Liver (tissue), 9 donors: ENCODE data around the gene ULK1. TPM values are rescaled to one million over a fixed set of nuclear protein-coding genes. Genes with fewer than 3 reads are reported as not detected.
"Not testable (repeated sequence)": the region's sequence is repeated elsewhere in the genome, so short reads cannot be mapped to it uniquely, and the experiment has no call there.

ENCODE experiments used
- DNase-seq: peaks from one replicate; pipeline ENCODE4 v3.0.0-alpha.2; 2017; ENCODE audit warnings: low spot score
- H3K27ac ChIP-seq, 2 donors: one replicate each; pipeline ENCODE4 v1.7.0; 2013; ENCODE audit warnings: inconsistent platforms in 2 of 2, low read length in 2 of 2, control low read depth in 1 of 2, low read depth in 1 of 2, mild to moderate bottlenecking in 1 of 2
- H3K27me3 ChIP-seq, 4 donors: one replicate each; pipeline versions ENCODE4 v1.6.1 to v1.7.0; 2013; ENCODE audit warnings: low read length in 3 of 4, inconsistent platforms in 1 of 4, mild to moderate bottlenecking in 1 of 4, moderate library complexity in 1 of 4; ENCODE audit not compliant: control insufficient read depth in 4 of 4, insufficient read depth in 4 of 4
- H3K36me3 ChIP-seq, 4 donors: one replicate each; pipeline versions ENCODE4 v1.6.1 to v1.7.0; 2013; ENCODE audit warnings: low read length in 3 of 4, mild to moderate bottlenecking in 3 of 4, low read depth in 1 of 4, moderate library complexity in 1 of 4; ENCODE audit not compliant: control insufficient read depth in 4 of 4, insufficient read depth in 3 of 4
- H3K4me1 ChIP-seq, 4 donors: one replicate each; pipeline versions ENCODE4 v1.6.1 to v1.7.0; 2013; ENCODE audit warnings: low read length in 3 of 4, mild to moderate bottlenecking in 3 of 4, moderate library complexity in 1 of 4; ENCODE audit not compliant: control insufficient read depth in 4 of 4, insufficient read depth in 4 of 4
- H3K4me3 ChIP-seq, 3 donors: one replicate each; pipeline versions ENCODE4 v1.6.1 to v1.7.0; 2013; ENCODE audit warnings: low read length in 3 of 3, control low read depth in 1 of 3, low read depth in 1 of 3, mild to moderate bottlenecking in 1 of 3
- H3K9ac ChIP-seq, 2 donors: one replicate each; pipeline ENCODE4 v1.7.0; 2013; ENCODE audit warnings: low read length in 2 of 2, mild to moderate bottlenecking in 2 of 2, moderate library complexity in 2 of 2, control low read depth in 1 of 2, low read depth in 1 of 2
- H3K9me3 ChIP-seq, 4 donors: one replicate each; pipeline versions ENCODE4 v1.6.1 to v1.7.0; 2013; ENCODE audit warnings: low read length in 3 of 4; ENCODE audit not compliant: control insufficient read depth in 4 of 4
- ATF3 ChIP-seq: IDR thresholded peaks from 2 replicates; pipeline ENCODE4 v1.6.1; 2016; ENCODE audit warnings: antibody characterized with exemption
- CTCF ChIP-seq: fragments of 150-350 bp; IDR thresholded peaks from 2 replicates; pipeline ENCODE4 v1.5.1; 2017; ENCODE audit warnings: improper control_type of control experiment, low read depth, low read length; ENCODE audit not compliant: missing input control
- FOXA2 ChIP-seq: IDR thresholded peaks from 2 replicates; pipeline ENCODE4 v1.6.1; 2016; ENCODE audit warnings: antibody characterized with exemption
- JUND ChIP-seq, 2 donors: IDR thresholded peaks; 2 replicates each; pipeline ENCODE4 v1.6.1; 2016; ENCODE audit warnings: antibody characterized with exemption in 2 of 2
- NR2F2 ChIP-seq: IDR thresholded peaks from 2 replicates; pipeline ENCODE4 v1.6.1; 2016; ENCODE audit warnings: antibody characterized with exemption
- REST ChIP-seq: IDR thresholded peaks from 2 replicates; pipeline ENCODE4 v1.6.1; 2016; ENCODE audit warnings: antibody characterized with exemption, mild to moderate bottlenecking
- RXRA ChIP-seq, 2 donors: IDR thresholded peaks; 2 replicates each; pipeline ENCODE4 v1.6.1; 2017 to 2018; ENCODE audit warnings: antibody characterized with exemption in 2 of 2, mild to moderate bottlenecking in 1 of 2
- SP1 ChIP-seq: IDR thresholded peaks from 2 replicates; pipeline ENCODE4 v1.6.1; 2018; ENCODE audit warnings: antibody characterized with exemption, mild to moderate bottlenecking
- TAF1 ChIP-seq: conservative IDR thresholded peaks from 2 replicates; pipeline ENCODE4 v1.6.1; 2016; ENCODE audit warnings: antibody characterized with exemption, mild to moderate bottlenecking
- YY1 ChIP-seq: IDR thresholded peaks from 2 replicates; pipeline ENCODE4 v1.6.1; 2016; ENCODE audit warnings: antibody characterized with exemption, mild to moderate bottlenecking
- ZBTB33 ChIP-seq: IDR thresholded peaks from 2 replicates; pipeline ENCODE4 v1.6.1; 2016; ENCODE audit warnings: antibody characterized with exemption
- WGBS: extraction: QIAGEN DNeasy Blood & Tissue Kit; methylation state at CpG from one replicate; pipeline ENCODE4 v1.1.7; 2013; 5-methylcytosine and 5-hydroxymethylcytosine counted together
- polyA plus RNA-seq, 2 donors: library from polyadenylated mRNA; stranded (reverse) in 1 of 2; unstranded in 1 of 2; fragments of 200-250 nt in 1 of 2; fragments of >200 nt in 1 of 2; fragmentation: Nextera tagmentation in 1 of 2; extraction: Ambion mirVana in 1 of 2; gene quantifications; one replicate each; pipeline versions ENCODE4 v1.2.1 to v1.2.3, GENCODE V29; 2013 to 2015
- total RNA-seq, 2 donors: library from RNA; depleted of rRNA; stranded (reverse); fragments of >200 nt; gene quantifications; one replicate each; pipeline ENCODE4 v1.2.3, GENCODE V29; 2014
- donor health status: healthy.
- donor health status: healthy.
- donor health status: healthy.
- donor health status: healthy.
- donor health status: healthy.

The ULK1 gene
- total and polyA plus RNA-seq, 4 donors = 12.5 to 41.7 (median 15.1) TPM

GRCh38 chr12:131873293-131873692 lies 21.1 kb upstream of the ULK1 start:
- no peak for DNase-seq
- no peak for TF ChIP-seq CTCF
- no peak for TF ChIP-seq RXRA (IDR thresholded peaks at IDR 0.05)
- no peak for TF ChIP-seq JUND (IDR thresholded peaks at IDR 0.05)
- H3K9me3 ChIP-seq = no peaks in the 10 kb centered on the region
- no peaks in the 10 kb centered on the region for H3K4me1 ChIP-seq
- H3K27me3 ChIP-seq = no peaks in the 10 kb centered on the region
- no peak overlapping the region for H3K9ac ChIP-seq
- no peak overlapping the region for H3K4me3 ChIP-seq
- no peak overlapping the region for H3K27ac ChIP-seq
- WGBS = 96% methylated on average over 21 of the region's 21 CpGs
- no peaks in the 10 kb centered on the region for H3K36me3 ChIP-seq

GRCh38 chr12:131874972-131875371 lies 19.4 kb upstream of the ULK1 start:
- not testable (repeated sequence) for H3K4me3 ChIP-seq, H3K9me3 ChIP-seq, H3K4me1 ChIP-seq, H3K9ac ChIP-seq, H3K27me3 ChIP-seq, H3K27ac ChIP-seq, DNase-seq, H3K36me3 ChIP-seq
- 89% methylated on average over 6 of the region's 6 CpGs for WGBS

- not testable (repeated sequence) for H3K9ac ChIP-seq, H3K9me3 ChIP-seq, DNase-seq, H3K36me3 ChIP-seq, H3K4me1 ChIP-seq, H3K27me3 ChIP-seq, H3K27ac ChIP-seq, H3K4me3 ChIP-seq
- 86% methylated on average over 10 of the region's 10 CpGs for WGBS
Observed at GRCh38 chr12:131877216-131877615, 17.2 kb upstream of the ULK1 start.

- H3K27ac ChIP-seq, H3K36me3 ChIP-seq, H3K27me3 ChIP-seq, H3K9ac ChIP-seq, H3K4me3 ChIP-seq, DNase-seq, H3K9me3 ChIP-seq, H3K4me1 ChIP-seq: not testable (repeated sequence)
- WGBS = 53% methylated on average over 3 of the region's 3 CpGs
Observed at GRCh38 chr12:131878436-131878835, 16.0 kb upstream of the ULK1 start.

GRCh38 chr12:131882804-131883520 lies 11.5 kb upstream of the ULK1 start:
- Histone ChIP-seq H3K27me3 (no peaks in the 10 kb centered on the region), H3K9ac (no peak overlapping the region), H3K4me1 (no peaks in the 10 kb centered on the region), H3K36me3 (no peaks in the 10 kb centered on the region), H3K27ac (no peak overlapping the region), H3K9me3 (peaks cover 0 to 4% (median under 1%) of the 10 kb centered on the region in 4 donors), H3K4me3 (no peak overlapping the region)
- 88% methylated on average over 16 of the region's 16 CpGs for WGBS
- no peak for DNase-seq
- TF ChIP-seq FOXA2 (no peak), ATF3 (no peak), ZBTB33 (no peak), TAF1 (no peak), REST (no peak), NR2F2 (no peak), YY1 (no peak), JUND (IDR thresholded peaks at IDR 0.05) (no peak), SP1 (no peak), RXRA (IDR thresholded peaks at IDR 0.05) (no peak)
